ENCODE results near the gene TSPAN13.

- TF ChIP-seq ZBTB4 (CRISPR knock-in tag; IDR thresholded peaks at IDR 0.05) (no peak), KAT2A (conservative IDR thresholded peaks at IDR 0.05; ENCODE audit: control insufficient read depth, low read depth, low read length) (no peak), BCLAF1 (IDR thresholded peaks at IDR 0.05) (no peak), DPF2 (IDR thresholded peaks at IDR 0.05) (no peak), SP1 (IDR thresholded peaks at IDR 0.05; ENCODE audit: low read depth, low read length) (no peak), CTCF (IDR thresholded peaks at IDR 0.05 in 2 of 3, conservative IDR thresholded peaks at IDR 0.05 in 1 of 3; ENCODE audit: control insufficient read depth in 2 of 3, extremely low read depth in 1 of 3, insufficient read depth in 1 of 3, low read depth in 3 of 3, low read length in 3 of 3) (no peak), ZNF384 (IDR thresholded peaks at IDR 0.05; ENCODE audit: borderline replicate concordance, low read depth, low read length) (no peak), MXI1 (IDR thresholded peaks at IDR 0.05; ENCODE audit: low read depth, low read length) (no peak), CREM (IDR thresholded peaks at IDR 0.05; ENCODE audit: low read depth) (no peak)
These were observed 11.9 kb downstream of the TSPAN13 start for GRCh38 chr7:16765436-16765859.

Measured in GM12878 (cell line).